Ishikawa (cell line): ENCODE measurements around the gene ITGA11.

Experiments
- CEBPB ChIP-seq: IDR thresholded peaks from 2 replicates; pipeline ENCODE4 v1.6.1; 2012
- CREB1 ChIP-seq: IDR thresholded peaks from 2 replicates; pipeline ENCODE4 v1.6.1; 2012; ENCODE audit warnings: low read depth
- EGR1 ChIP-seq: IDR thresholded peaks from 2 replicates; pipeline ENCODE4 v1.6.1; 2012
- EP300 ChIP-seq: IDR thresholded peaks from 2 replicates; pipeline ENCODE4 v1.6.1; 2012; ENCODE audit warnings: borderline replicate concordance
- FOXM1 ChIP-seq: IDR thresholded peaks from 2 replicates; pipeline ENCODE4 v1.6.1; 2012; ENCODE audit warnings: low read depth, borderline replicate concordance
- NFIC ChIP-seq: IDR thresholded peaks from 2 replicates; pipeline ENCODE4 v1.6.1; 2012
- RAD21 ChIP-seq: IDR thresholded peaks from 2 replicates; pipeline ENCODE4 v1.6.1; 2012; ENCODE audit warnings: low read depth
- TAF1 ChIP-seq: IDR thresholded peaks from 2 replicates; pipeline ENCODE4 v1.6.1; 2012; ENCODE audit warnings: low read depth, mild to moderate bottlenecking
- TCF12 ChIP-seq: IDR thresholded peaks from 2 replicates; pipeline ENCODE4 v1.6.1; 2012; ENCODE audit warnings: low read depth
- TEAD4 ChIP-seq: IDR thresholded peaks from 2 replicates; pipeline ENCODE4 v1.6.1; 2012
- USF1 ChIP-seq: IDR thresholded peaks from 2 replicates; pipeline ENCODE4 v1.6.1; 2012
- YY1 ChIP-seq: IDR thresholded peaks from 2 replicates; pipeline ENCODE4 v1.6.1; 2012; ENCODE audit warnings: low read depth
- ZBTB7A ChIP-seq: IDR thresholded peaks from 2 replicates; pipeline ENCODE4 v1.6.1; 2012; ENCODE audit warnings: low read depth
- TF ChIP-seq, protein P1 (sequence below): IDR thresholded peaks from 2 replicates; pipeline ENCODE4 v1.6.1; 2012
- TF ChIP-seq, protein P2 (sequence below): IDR thresholded peaks from 2 replicates; pipeline ENCODE4 v1.6.1; 2012; ENCODE audit warnings: low read depth, mild to moderate bottlenecking

The ITGA11 gene

GRCh38 chr15:68307131-68307928 is 124.6 kb downstream of the ITGA11 start:
- TF ChIP-seq, protein P1, sequence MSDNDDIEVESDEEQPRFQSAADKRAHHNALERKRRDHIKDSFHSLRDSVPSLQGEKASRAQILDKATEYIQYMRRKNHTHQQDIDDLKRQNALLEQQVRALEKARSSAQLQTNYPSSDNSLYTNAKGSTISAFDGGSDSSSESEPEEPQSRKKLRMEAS, result no peak
- TF ChIP-seq RAD21, result no peak
- no peak for TF ChIP-seq FOXM1
- no peak for TF ChIP-seq YY1
- no peak for TF ChIP-seq USF1
- no peak for TF ChIP-seq EGR1
- TF ChIP-seq NFIC, result no peak
- no peak for TF ChIP-seq TAF1
- no peak for TF ChIP-seq TCF12

- no peak for TF ChIP-seq TAF1
These were observed 126.5 kb downstream of the ITGA11 start for GRCh38 chr15:68305420-68305871.

DNA sequence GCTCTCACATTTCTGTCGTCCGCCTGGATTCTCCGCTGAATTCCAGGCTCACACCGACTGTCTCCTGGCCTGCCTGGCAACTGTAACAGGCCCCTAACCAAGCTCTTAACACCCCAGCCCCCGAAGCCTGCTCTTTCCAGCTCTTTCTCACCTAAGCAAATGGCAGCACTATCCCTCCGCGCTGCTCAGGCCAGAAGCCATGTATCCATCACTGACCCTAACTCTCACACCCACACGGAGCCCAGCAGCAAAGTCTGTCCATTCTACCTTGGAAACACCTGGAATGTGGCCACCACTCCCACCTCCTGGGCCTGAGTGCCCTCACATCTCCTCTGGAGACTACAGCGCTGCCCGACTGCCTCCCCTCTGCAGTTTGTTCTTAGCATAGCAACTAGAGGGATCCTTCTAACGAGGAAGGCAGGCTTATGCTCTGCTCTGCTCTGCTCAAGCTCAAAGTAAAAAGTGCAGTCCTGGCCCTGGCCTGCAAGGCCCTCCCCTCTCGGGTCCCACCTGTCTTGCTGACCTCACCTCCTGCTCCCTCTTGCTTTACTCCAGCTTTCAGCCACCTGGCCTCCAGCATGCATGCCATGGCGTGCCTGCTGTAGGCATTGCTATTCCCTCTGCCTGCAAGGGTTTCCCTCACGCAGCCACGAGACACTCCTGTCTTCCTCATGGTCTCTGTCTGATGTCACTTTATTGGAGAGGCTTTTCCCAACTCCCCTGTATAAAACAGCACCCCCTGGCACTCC is 127.2 kb downstream of the ITGA11 start:
- TF ChIP-seq TEAD4 (no peak), RAD21 (no peak), EGR1 (no peak), CREB1 (no peak)

DNA sequence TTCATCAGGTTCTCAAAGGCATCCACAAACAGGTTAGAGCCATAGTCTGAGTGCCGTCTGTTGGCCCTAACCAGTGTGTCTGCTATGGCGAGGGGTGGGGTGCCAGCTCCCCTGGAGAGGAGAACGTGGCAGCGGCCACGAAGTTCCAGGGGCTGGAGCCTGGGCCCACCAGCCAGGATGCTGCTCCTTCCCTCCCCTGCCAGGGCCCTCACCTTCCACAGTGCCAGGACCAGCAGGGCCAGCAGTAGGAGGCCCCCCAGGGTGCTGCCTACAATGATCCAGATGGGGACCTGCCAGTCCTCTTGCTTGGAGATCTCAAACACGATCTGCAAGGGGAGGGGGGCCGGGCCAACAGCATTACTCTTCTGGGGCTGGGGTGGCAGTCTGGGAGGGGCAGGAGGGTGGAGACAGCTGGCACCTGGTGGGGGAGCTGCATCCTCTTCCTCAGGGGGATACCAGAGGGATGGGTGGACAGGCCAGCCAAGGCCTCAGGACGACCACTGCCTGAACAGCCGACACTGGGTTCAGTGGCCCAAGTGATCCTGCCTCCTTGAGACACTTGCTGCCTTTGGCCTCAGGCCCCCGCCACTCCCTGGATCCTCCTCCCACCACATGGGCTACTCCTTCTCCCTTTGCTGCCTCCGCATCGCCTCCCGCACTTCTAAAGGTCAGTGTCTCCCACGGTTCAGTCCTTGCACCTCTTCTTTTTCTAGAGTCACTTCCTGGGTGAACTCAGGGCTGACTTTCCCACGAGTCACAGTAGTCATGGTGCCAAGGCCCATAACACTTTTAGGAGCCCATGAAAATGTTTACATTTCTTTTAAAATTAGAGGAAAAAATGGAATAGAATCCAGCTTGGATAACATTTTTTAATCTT is 128.2 kb downstream of the ITGA11 start:
- TF ChIP-seq CEBPB (no peak), EP300 (no peak), TCF12 (no peak), TAF1 (no peak), NFIC (no peak), RAD21 (no peak), TEAD4 (no peak), CREB1 (no peak)

DNA sequence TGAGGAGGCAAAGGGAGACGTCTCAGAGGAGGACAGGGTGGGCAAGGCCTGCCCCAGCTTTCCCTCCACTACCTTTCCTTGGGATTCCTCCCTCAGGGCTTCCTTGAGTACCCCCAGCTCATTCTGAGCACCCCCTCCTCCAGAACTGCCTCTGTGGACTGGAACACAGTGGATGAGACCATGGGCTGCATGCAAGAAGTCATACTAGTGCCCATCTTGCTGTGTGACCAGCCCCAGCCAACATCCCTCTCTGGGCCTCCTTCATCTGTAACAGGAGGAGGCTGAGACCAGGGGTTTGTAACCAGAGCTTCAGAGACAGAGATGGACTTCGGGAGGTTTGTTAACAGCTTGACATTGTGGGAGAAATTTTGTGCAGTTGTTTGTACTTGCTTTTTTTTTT is 128.8 kb downstream of the ITGA11 start:
- no peak for TF ChIP-seq CREB1

DNA sequence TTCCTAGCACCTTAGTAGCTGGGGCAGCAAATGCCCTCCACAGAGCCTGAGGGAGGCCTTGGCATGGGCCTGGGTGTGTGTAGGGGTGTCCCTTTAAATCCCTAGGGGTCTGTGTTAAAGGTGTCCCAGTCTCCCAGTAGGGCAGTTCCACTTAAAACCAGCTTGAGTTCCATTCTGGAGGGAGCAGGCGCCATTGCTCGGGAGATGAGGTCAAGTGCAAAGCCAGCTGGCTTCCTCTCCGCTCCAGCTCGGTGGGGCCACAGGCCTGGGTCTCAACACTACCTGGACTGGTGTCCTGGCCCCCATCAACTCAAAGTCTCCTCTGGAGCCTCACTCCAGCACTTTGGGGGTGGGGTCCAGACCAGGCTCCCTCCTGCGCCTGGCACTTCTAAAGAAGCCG is 129.2 kb downstream of the ITGA11 start:
- TF ChIP-seq NFIC (no peak), USF1 (no peak), TCF12 (no peak), TAF1 (no peak), EP300 (no peak), TEAD4 (no peak), ZBTB7A (no peak), CEBPB (no peak)
- TF ChIP-seq, protein P1, result no peak
- TF ChIP-seq, protein P2, sequence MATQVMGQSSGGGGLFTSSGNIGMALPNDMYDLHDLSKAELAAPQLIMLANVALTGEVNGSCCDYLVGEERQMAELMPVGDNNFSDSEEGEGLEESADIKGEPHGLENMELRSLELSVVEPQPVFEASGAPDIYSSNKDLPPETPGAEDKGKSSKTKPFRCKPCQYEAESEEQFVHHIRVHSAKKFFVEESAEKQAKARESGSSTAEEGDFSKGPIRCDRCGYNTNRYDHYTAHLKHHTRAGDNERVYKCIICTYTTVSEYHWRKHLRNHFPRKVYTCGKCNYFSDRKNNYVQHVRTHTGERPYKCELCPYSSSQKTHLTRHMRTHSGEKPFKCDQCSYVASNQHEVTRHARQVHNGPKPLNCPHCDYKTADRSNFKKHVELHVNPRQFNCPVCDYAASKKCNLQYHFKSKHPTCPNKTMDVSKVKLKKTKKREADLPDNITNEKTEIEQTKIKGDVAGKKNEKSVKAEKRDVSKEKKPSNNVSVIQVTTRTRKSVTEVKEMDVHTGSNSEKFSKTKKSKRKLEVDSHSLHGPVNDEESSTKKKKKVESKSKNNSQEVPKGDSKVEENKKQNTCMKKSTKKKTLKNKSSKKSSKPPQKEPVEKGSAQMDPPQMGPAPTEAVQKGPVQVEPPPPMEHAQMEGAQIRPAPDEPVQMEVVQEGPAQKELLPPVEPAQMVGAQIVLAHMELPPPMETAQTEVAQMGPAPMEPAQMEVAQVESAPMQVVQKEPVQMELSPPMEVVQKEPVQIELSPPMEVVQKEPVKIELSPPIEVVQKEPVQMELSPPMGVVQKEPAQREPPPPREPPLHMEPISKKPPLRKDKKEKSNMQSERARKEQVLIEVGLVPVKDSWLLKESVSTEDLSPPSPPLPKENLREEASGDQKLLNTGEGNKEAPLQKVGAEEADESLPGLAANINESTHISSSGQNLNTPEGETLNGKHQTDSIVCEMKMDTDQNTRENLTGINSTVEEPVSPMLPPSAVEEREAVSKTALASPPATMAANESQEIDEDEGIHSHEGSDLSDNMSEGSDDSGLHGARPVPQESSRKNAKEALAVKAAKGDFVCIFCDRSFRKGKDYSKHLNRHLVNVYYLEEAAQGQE, result no peak

- TF ChIP-seq, protein P2, result no peak
- no peak for TF ChIP-seq RAD21
- no peak for TF ChIP-seq EP300
- TF ChIP-seq CREB1, result no peak
- TF ChIP-seq, protein P1, result no peak
- TF ChIP-seq CEBPB, result no peak
- no peak for TF ChIP-seq TAF1
These were observed 130.7 kb downstream of the ITGA11 start for GRCh38 chr15:68301301-68301700.
